Ascending aorta (tissue), 2 donors: ENCODE measurements around the gene EN2. TPM values are rescaled to one million over a fixed set of nuclear protein-coding genes. Genes with fewer than 3 reads are reported as not detected.

ENCODE experiments used
- DNase-seq, 2 donors: peaks; one replicate each; pipeline ENCODE4 v3.0.0-alpha.2; 2019; ENCODE audit warnings: low spot score in 2 of 2
- H3K27ac ChIP-seq, 2 donors: fragments of 200-600 bp; sonication (generic); one replicate each; pipeline ENCODE4 v1.5.1; 2016 to 2017; ENCODE audit warnings: mild to moderate bottlenecking in 1 of 2
- H3K27me3 ChIP-seq: fragments of 200-600 bp; sonication (generic); one replicate; pipeline ENCODE4 v1.5.1; 2017
- H3K36me3 ChIP-seq, 2 donors: fragments of 200-600 bp; sonication (generic); one replicate each; pipeline ENCODE4 v1.5.1; 2016
- H3K4me1 ChIP-seq, 2 donors: fragments of 200-600 bp; sonication (generic); one replicate each; pipeline ENCODE4 v1.5.1; 2016 to 2017; ENCODE audit warnings: mild to moderate bottlenecking in 1 of 2
- H3K4me3 ChIP-seq, 2 donors: fragments of 200-600 bp; sonication (generic); one replicate each; pipeline ENCODE4 v1.5.1; 2016 to 2017; ENCODE audit warnings: mild to moderate bottlenecking in 1 of 2
- H3K9me3 ChIP-seq, 2 donors: fragments of 200-600 bp; sonication (generic); one replicate each; pipeline ENCODE4 v1.5.1; 2016
- CTCF ChIP-seq, 3 experiments: fragments of 200-600 bp in 2 of 3; fragments of 450-650 bp in 1 of 3; sonication (generic) in 2 of 3; IDR thresholded peaks; one replicate each; pipeline ENCODE4 v1.5.1; 2016 to 2019; ENCODE audit warnings: antibody characterized with exemption in 3 of 3, mild to moderate bottlenecking in 1 of 3, moderate library complexity in 1 of 3
- intact Hi-C: fragments of 100-400 bp; cut with DNase I; formaldehyde crosslinking; loops from one replicate; pipeline ENCODE4 v1.15.1; 2023
- total RNA-seq: library from RNA; depleted of rRNA; stranded (reverse); fragments of >200 nt; gene quantifications from one replicate; pipeline ENCODE4 v1.1.0, GENCODE V29; 2016

The EN2 gene
- total RNA-seq, 1 donor from 2014 or later: not detected

GRCh38 chr7:155428171-155428834 lies 29.6 kb upstream of the EN2 start:
- intact Hi-C loops: no loop called here

GRCh38 chr7:155429651-155430050 lies 28.3 kb upstream of the EN2 start:
- H3K27me3 ChIP-seq: no peaks in the 10 kb centered on the region
- DNase-seq: no peak
- intact Hi-C loops: no loop called here
- H3K4me3 ChIP-seq: no peak overlapping the region
- TF ChIP-seq CTCF (IDR thresholded peaks at IDR 0.05): no peak
- H3K9me3 ChIP-seq: no peaks in the 10 kb centered on the region
- H3K4me1 ChIP-seq: no peaks in the 10 kb centered on the region
- no peaks in the 10 kb centered on the region for H3K36me3 ChIP-seq
- no peak overlapping the region for H3K27ac ChIP-seq

More at GRCh38 chr7:155428171-155428834, 29.6 kb upstream of the EN2 start:
- no peak for TF ChIP-seq CTCF (IDR thresholded peaks at IDR 0.05)
- DNase-seq: no peak
- H3K36me3 ChIP-seq: no peaks in the 10 kb centered on the region
- H3K27ac ChIP-seq: no peak overlapping the region
- no peaks in the 10 kb centered on the region for H3K9me3 ChIP-seq
- H3K4me3 ChIP-seq: no peak overlapping the region
- H3K4me1 ChIP-seq: no peaks in the 10 kb centered on the region
- no peaks in the 10 kb centered on the region for H3K27me3 ChIP-seq

- no peak overlapping the region for H3K4me3 ChIP-seq
- no peak for TF ChIP-seq CTCF (IDR thresholded peaks at IDR 0.05)
- H3K27me3 ChIP-seq: no peaks in the 10 kb centered on the region
- no peak overlapping the region for H3K27ac ChIP-seq
- no peaks in the 10 kb centered on the region for H3K36me3 ChIP-seq
- H3K4me1 ChIP-seq: no peaks in the 10 kb centered on the region
- intact Hi-C loops: no loop called here
- DNase-seq: no peak
- no peaks in the 10 kb centered on the region for H3K9me3 ChIP-seq
Observed at GRCh38 chr7:155430606-155431005, 27.3 kb upstream of the EN2 start.

GRCh38 chr7:155431231-155431630 lies 26.7 kb upstream of the EN2 start:
- Histone ChIP-seq H3K9me3 (no peaks in the 10 kb centered on the region), H3K27me3 (no peaks in the 10 kb centered on the region), H3K36me3 (no peaks in the 10 kb centered on the region), H3K27ac (no peak overlapping the region), H3K4me3 (no peak overlapping the region), H3K4me1 (no peaks in the 10 kb centered on the region)
- intact Hi-C loops: no loop called here
- TF ChIP-seq CTCF (IDR thresholded peaks at IDR 0.05): no peak
- no peak for DNase-seq

GRCh38 chr7:155431711-155432110 lies 26.2 kb upstream of the EN2 start:
- Histone ChIP-seq H3K27me3 (no peaks in the 10 kb centered on the region), H3K9me3 (no peaks in the 10 kb centered on the region), H3K4me1 (no peaks in the 10 kb centered on the region), H3K4me3 (no peak overlapping the region), H3K36me3 (no peaks in the 10 kb centered on the region), H3K27ac (no peak overlapping the region)
- intact Hi-C loops: no loop called here
- no peak for TF ChIP-seq CTCF (IDR thresholded peaks at IDR 0.05)
- DNase-seq: no peak

GRCh38 chr7:155435110-155435509 lies 22.8 kb upstream of the EN2 start:
- no peaks in the 10 kb centered on the region for H3K27me3 ChIP-seq
- no peak overlapping the region for H3K27ac ChIP-seq
- no peak overlapping the region for H3K4me3 ChIP-seq
- H3K9me3 ChIP-seq: no peaks in the 10 kb centered on the region
- no peaks in the 10 kb centered on the region for H3K4me1 ChIP-seq
- DNase-seq: no peak
- intact Hi-C loops: no loop called here
- no peak for TF ChIP-seq CTCF (IDR thresholded peaks at IDR 0.05)
- no peaks in the 10 kb centered on the region for H3K36me3 ChIP-seq
